Spleen (tissue), 7 donors: ENCODE data around the gene OR5D14.

Source experiments
- CTCF ChIP-seq, 11 experiments: fragments of 200-600 bp in 7 of 11; fragments of 450-650 bp in 4 of 11; sonication (generic) in 4 of 11; IDR thresholded peaks in 8 of 11; conservative IDR thresholded peaks in 3 of 11; 1 replicate in 7 of 11; 2 replicates in 4 of 11; pipeline versions ENCODE4 v1.4.0 to v1.8.0; 2016 to 2021; ENCODE audit warnings: antibody characterized with exemption in 11 of 11, inconsistent platforms in 4 of 11, mild to moderate bottlenecking in 1 of 11
- POLR2A ChIP-seq, 3 donors: fragments of 450-650 bp; IDR thresholded peaks; one replicate each; pipeline ENCODE4 v1.5.1; 2017; ENCODE audit warnings: antibody characterized with exemption in 3 of 3, mild to moderate bottlenecking in 1 of 3
- POLR2AphosphoS5 ChIP-seq, 3 donors: sonication (generic); formaldehyde crosslinking; IDR thresholded peaks; one replicate each; pipeline ENCODE4 v1.5.1; 2017; ENCODE audit warnings: antibody characterized with exemption in 3 of 3
- donor health status: DM: no; HTN: no; CAD: no; lungs with moderate emphysema.
- donor health status: DM: no; HTN: no; CAD: no.
- donor health status: DM: no; HTN: no; CAD: no.

- no peak for TF ChIP-seq CTCF (IDR thresholded peaks at IDR 0.05 in 8 of 11, conservative IDR thresholded peaks at IDR 0.05 in 3 of 11)
- TF ChIP-seq POLR2AphosphoS5 (IDR thresholded peaks at IDR 0.05) = no peak
- TF ChIP-seq POLR2A (IDR thresholded peaks at IDR 0.05) = no peak
These were observed 43.1 kb downstream of the OR5D14 start, which contains the start of gene OR5D16 for GRCh38 chr11:55838452-55838851.
